Measurements from ENCODE around the gene PRXL2C.

GRCh38 chr9:96621618-96622017 is 33.5 kb downstream of the PRXL2C start:
- TF ChIP-seq CTCF (IDR thresholded peaks at IDR 0.05), result no peak
- TF ChIP-seq POLR2AphosphoS5 (IDR thresholded peaks at IDR 0.05), result no peak

Measured in gastroesophageal sphincter (tissue), 3 donors.